HCT116 (cell line): Measurements from ENCODE around the gene SIT1. TPM values are rescaled to one million over a fixed set of nuclear protein-coding genes. Genes with fewer than 3 reads are reported as not detected.
A peak's percentile ranks its signal among the peaks of the same experiment; 100 is the strongest.

Experiments used
- ATAC-seq: fragments of 200-7000 bp; cut with Tn5 transposase; 2 replicates; pipeline ENCODE4 v1.9.1; 2020; ENCODE audit warnings: mild to moderate bottlenecking, moderate library complexity
- BruUV-seq: library from RNA; stranded (reverse); fragments of 400-500 nt; replicated peaks from 2 replicates; lab custom pipeline; 2021; lab: Mats Ljungman, UMichigan
- CTCF ChIA-PET: fragments of 300-600 bp; sonication (Branson Sonifier 250); formaldehyde crosslinking; loops from one replicate; lab custom pipeline; 2021; ENCODE audit warnings: antibody characterized with exemption; lab: Charles Lee
- POLR2A ChIA-PET: fragments of 300-600, 350-600 bp; sonication (Branson Sonifier 250); formaldehyde crosslinking; loops from one replicate; lab custom pipeline; 2021; ENCODE audit warnings: antibody characterized with exemption; lab: Charles Lee
- RAD21 ChIA-PET, 2 experiments: fragments of 300-600 bp; sonication (Branson Sonifier 250); formaldehyde crosslinking; loops; one replicate each; lab custom pipeline; 2023; ENCODE audit warnings: low total read pairs in 2 of 2; ENCODE audit not compliant: uncharacterized antibody in 2 of 2, unreplicated experiment in 2 of 2, low non-redundant PET in 1 of 2; lab: Charles Lee
- DNase-seq: peaks from one replicate; pipeline ENCODE4 v3.0.0-alpha.2; 2010; ENCODE audit warnings: low read depth, low spot score
- H2AFZ ChIP-seq: fragments of 200-600 bp; shearing (Covaris generic), sonication (generic); 2 replicates; pipeline ENCODE4 v1.6.1; 2017; ENCODE audit warnings: low read depth, mixed run types, mixed read lengths, antibody characterized with exemption, low read length; ENCODE audit not compliant: poor library complexity, severe bottlenecking
- H3K27ac ChIP-seq: 2 replicates; pipeline ENCODE4 v1.5.1; 2012; ENCODE audit warnings: low read depth, low read length
- H3K27me3 ChIP-seq: fragments of 200-600 bp; sonication (generic); 2 replicates; pipeline ENCODE4 v1.6.1; 2016; ENCODE audit warnings: mixed run types, low read length, mixed read lengths; ENCODE audit not compliant: insufficient read depth
- H3K36me3 ChIP-seq, 2 experiments: fragments of 200-500 bp in 1 of 2; fragments of 200-600 bp in 1 of 2; sonication (Bioruptor generic) in 1 of 2; sonication (generic) in 1 of 2; 2 replicates each; pipeline versions ENCODE4 v1.5.1 to v1.6.1; 2014 to 2016; ENCODE audit warnings: low read length in 2 of 2, inconsistent platforms in 1 of 2, mixed read lengths in 1 of 2, mixed run types in 1 of 2; ENCODE audit not compliant: insufficient read depth in 2 of 2, control insufficient read depth in 1 of 2
- H3K4me1 ChIP-seq, 2 experiments: fragments of 200-600 bp in 1 of 2; sonication (generic) in 1 of 2; 2 replicates each; pipeline versions ENCODE4 v1.5.1 to v1.6.1; 2012 to 2017; ENCODE audit warnings: low read length in 2 of 2, inconsistent platforms in 1 of 2, mild to moderate bottlenecking in 1 of 2, mixed read lengths in 1 of 2, mixed run types in 1 of 2, moderate library complexity in 1 of 2; ENCODE audit not compliant: insufficient read depth in 2 of 2, control insufficient read depth in 1 of 2
- H3K4me2 ChIP-seq: fragments of 200-600 bp; sonication (generic); 2 replicates; pipeline ENCODE4 v1.6.1; 2017; ENCODE audit warnings: mixed run types, low read length, mixed read lengths
- H3K4me3 ChIP-seq, 2 experiments: fragments of 200-600 bp in 1 of 2; sonication (generic) in 1 of 2; replicated peaks in 1 of 2; 2 replicates each; pipeline ENCODE4 v1.5.1; 2011 to 2016; ENCODE audit warnings: low read length in 2 of 2, control low read depth in 1 of 2, low read depth in 1 of 2, mild to moderate bottlenecking in 1 of 2, mixed read lengths in 1 of 2, mixed run types in 1 of 2
- H3K79me2 ChIP-seq: fragments of 200-600 bp; sonication (generic); 2 replicates; pipeline ENCODE4 v1.6.1; 2017; ENCODE audit warnings: mild to moderate bottlenecking, mixed run types, low read length, moderate library complexity, mixed read lengths; ENCODE audit not compliant: insufficient read depth
- H3K9ac ChIP-seq: fragments of 200-600 bp; sonication (generic); 2 replicates; pipeline ENCODE4 v1.6.1; 2016; ENCODE audit warnings: low read length, mixed read lengths
- H3K9me2 ChIP-seq: fragments of 200-600 bp; sonication (generic), shearing (Covaris generic); 2 replicates; pipeline ENCODE4 v1.6.1; 2017; ENCODE audit warnings: mixed run types, mild to moderate bottlenecking, moderate library complexity; ENCODE audit not compliant: insufficient read depth
- H3K9me3 ChIP-seq, 2 experiments: fragments of 200-500 bp in 1 of 2; fragments of 200-600 bp in 1 of 2; sonication (Bioruptor generic) in 1 of 2; sonication (generic) in 1 of 2; 2 replicates each; pipeline ENCODE4 v1.6.1; 2014 to 2017; ENCODE audit warnings: low read length in 2 of 2, mixed read lengths in 2 of 2, inconsistent platforms in 1 of 2, low read depth in 1 of 2, mild to moderate bottlenecking in 1 of 2, mixed run types in 1 of 2, moderate library complexity in 1 of 2; ENCODE audit not compliant: control insufficient read depth in 1 of 2, insufficient read depth in 1 of 2
- H4K20me1 ChIP-seq: fragments of 200-600 bp; sonication (generic), shearing (Covaris generic); 2 replicates; pipeline ENCODE4 v1.6.1; 2017; ENCODE audit warnings: mixed run types, mild to moderate bottlenecking, moderate library complexity; ENCODE audit not compliant: insufficient read depth
- CBX3 ChIP-seq: IDR thresholded peaks from 2 replicates; pipeline ENCODE4 v1.6.1; 2012; ENCODE audit warnings: low read depth
- SP1 ChIP-seq: IDR thresholded peaks from 2 replicates; pipeline ENCODE4 v1.6.1; 2012; ENCODE audit warnings: low read depth
- SRF ChIP-seq: IDR thresholded peaks from 2 replicates; pipeline ENCODE4 v1.6.1; 2012; ENCODE audit warnings: low read depth
- ZNF274 ChIP-seq: fragments of 200-500 bp; sonication (Bioruptor generic); IDR thresholded peaks from 2 replicates; pipeline ENCODE4 v1.6.1; 2014; ENCODE audit warnings: mild to moderate bottlenecking, low read depth, low read length, inconsistent platforms
- intact Hi-C: fragments of 100-400 bp; cut with micrococcal nuclease; formaldehyde crosslinking; loops from 2 replicates; pipeline ENCODE4 v1.10.0; 2022
- total RNA-seq: library from RNA; stranded (reverse); gene quantifications from one replicate; pipeline ENCODE4 v1.2.1, GENCODE V29; 2021; ENCODE audit not compliant: unreplicated experiment

SIT1 gene
- total RNA-seq, 1 experiment from 2014 or later: not detected

- DNase-seq: no peak
- Histone ChIP-seq H3K79me2 (no peaks in the 10 kb centered on the region), H3K4me1 (peaks cover 0 to 5% of the 10 kb centered on the region in 2 experiments; a peak in 1 of 4 replicates), H2AFZ (no peak overlapping the region), H3K9ac (no peak overlapping the region), H3K9me2 (no peaks in the 10 kb centered on the region), H4K20me1 (no peaks in the 10 kb centered on the region), H3K36me3 (no peaks in the 10 kb centered on the region), H3K4me2 (no peak overlapping the region), H3K27ac (no peak overlapping the region), H3K4me3 (no peak overlapping the region), H3K9me3 (no peaks in the 10 kb centered on the region), H3K27me3 (no peaks in the 10 kb centered on the region)
- ATAC-seq: peak; percentile 70
- BruUV-seq: no TSS peak
- ChIA-PET RAD21 (no interaction called here), CTCF (interaction anchor here (1.5 to 2.1 kb wide), 2 partner anchors 17 to 18 kb away, joined by 3 to 12 read pairs; no protein-coding TSS in a partner anchor), POLR2A (no interaction called here)
- no peak for TF ChIP-seq CBX3
- intact Hi-C loops: no loop called here
Measured at GRCh38 chr9:35629597-35629996, 21.1 kb downstream of the SIT1 start.

- no peaks in the 10 kb centered on the region for H3K79me2 ChIP-seq
- no peak overlapping the region for H3K27ac ChIP-seq
- no peak overlapping the region for H3K4me3 ChIP-seq
- ChIA-PET RAD21 (no interaction called here), CTCF (interaction anchor here (0.8 to 2.1 kb wide), 2 partner anchors 17 to 128 kb away, joined by 4 to 12 read pairs; no protein-coding TSS in a partner anchor), POLR2A (no interaction called here)
- H3K4me2 ChIP-seq: no peak overlapping the region
- DNase-seq (no peak), ATAC-seq (no peak)
- intact Hi-C loops: no loop called here
- no peak for TF ChIP-seq SRF
- no peak for TF ChIP-seq ZNF274
- TF ChIP-seq SP1: no peak
- no peaks in the 10 kb centered on the region for H3K36me3 ChIP-seq
- BruUV-seq: no TSS peak
- H3K9me2 ChIP-seq: no peaks in the 10 kb centered on the region
- H3K9ac ChIP-seq: no peak overlapping the region
- no peaks in the 10 kb centered on the region for H3K9me3 ChIP-seq
- no peaks in the 10 kb centered on the region for H3K27me3 ChIP-seq
- H4K20me1 ChIP-seq: no peaks in the 10 kb centered on the region
- H2AFZ ChIP-seq: no peak overlapping the region
- H3K4me1 ChIP-seq: peaks cover 0 to 5% of the 10 kb centered on the region in 2 experiments; a peak in 1 of 4 replicates
Measured at GRCh38 chr9:35628389-35628991, 22.2 kb downstream of the SIT1 start.
